ACC112 (cell line): Measurements from ENCODE around the gene RUSC1.

Experiments
- H2AFZ ChIP-seq: fragments of 200-600 bp; sonication (generic); one replicate; pipeline ENCODE4 v1.6.0; 2017; ENCODE audit warnings: antibody characterized with exemption, low read length; ENCODE audit not compliant: unreplicated experiment
- H3K27ac ChIP-seq: fragments of 200-600 bp; sonication (generic); 2 replicates; pipeline ENCODE4 v1.5.1; 2014; ENCODE audit warnings: low read depth, mild to moderate bottlenecking, antibody characterized with exemption, low read length, moderate library complexity
- H3K27me3 ChIP-seq: fragments of 200-600 bp; sonication (generic); 2 replicates; pipeline ENCODE4 v1.6.1; 2014; ENCODE audit warnings: mild to moderate bottlenecking, antibody characterized with exemption, low read length, moderate library complexity, mixed read lengths; ENCODE audit not compliant: insufficient read depth
- H3K36me3 ChIP-seq: fragments of 200-600 bp; sonication (generic); 2 replicates; pipeline ENCODE4 v1.6.1; 2016; ENCODE audit warnings: mild to moderate bottlenecking, antibody characterized with exemption, low read length, moderate library complexity, mixed read lengths; ENCODE audit not compliant: insufficient read depth
- H3K4me1 ChIP-seq: fragments of 200-600 bp; sonication (generic); one replicate; pipeline ENCODE4 v1.6.1; 2016; ENCODE audit warnings: low read length, mixed read lengths; ENCODE audit not compliant: insufficient read depth, unreplicated experiment, control insufficient read depth
- H3K4me3 ChIP-seq: fragments of 200-600 bp; sonication (generic); 2 replicates; pipeline ENCODE4 v1.5.1; 2014; ENCODE audit warnings: mild to moderate bottlenecking, low read depth, low read length
- H3K79me2 ChIP-seq: fragments of 200-600 bp; sonication (generic); one replicate; pipeline ENCODE4 v1.6.0; 2016; ENCODE audit warnings: low read length; ENCODE audit not compliant: control insufficient read depth, unreplicated experiment, insufficient read depth

RUSC1 gene

GRCh38 chr1:155320661-155321617 is at the start of gene RUSC1:
Gene RUSC1 (plus strand): TSS chr1:155320894. CDS start chr1:155321774, 880 bp downstream.
- H3K79me2 ChIP-seq: peaks cover 30% of the 10 kb centered on the region
- peaks cover 9% of the 10 kb centered on the region; the same call in 1 of the 2 replicates for H3K36me3 ChIP-seq
- H3K4me3 ChIP-seq: peak within 1 kb of the TSS; percentile 81
- no peak within 1 kb of the TSS for H2AFZ ChIP-seq
- peaks cover 24% of the 10 kb centered on the region for H3K4me1 ChIP-seq
- no peaks in the 10 kb centered on the region for H3K27me3 ChIP-seq
- H3K27ac ChIP-seq: no peak within 1 kb of the TSS

- Histone ChIP-seq H3K27ac (peak overlapping the region; percentile 79), H3K4me1 (peaks cover 8% of the 10 kb centered on the region), H3K79me2 (peaks cover 34% of the 10 kb centered on the region), H3K36me3 (peaks cover 20% of the 10 kb centered on the region), H2AFZ (peak overlapping the region; percentile 64), H3K27me3 (no peaks in the 10 kb centered on the region), H3K4me3 (peak overlapping the region; percentile 88)
Observed at GRCh38 chr1:155272466-155273342, 48.0 kb upstream of the RUSC1 start.

- H3K4me1 ChIP-seq: peaks cover 13% of the 10 kb centered on the region
- peak within 1 kb of the TSS; percentile 79 for H3K27ac ChIP-seq
- peak within 1 kb of the TSS; percentile 88 for H3K4me3 ChIP-seq
- H3K27me3 ChIP-seq: no peaks in the 10 kb centered on the region
- peaks cover 34% of the 10 kb centered on the region for H3K79me2 ChIP-seq
- H3K36me3 ChIP-seq: peaks cover 11% of the 10 kb centered on the region; the same call in 1 of the 2 replicates
- H2AFZ ChIP-seq: peak within 1 kb of the TSS; percentile 64
Observed at GRCh38 chr1:155273343-155274245, 47.1 kb upstream of the RUSC1 start, which contains the start of gene CLK2. Gene CLK2 (minus strand): TSS chr1:155273504. CDS start chr1:155270977, 2,527 bp downstream.

GRCh38 chr1:155277070-155277901 is 43.4 kb upstream of the RUSC1 start, which contains the start of gene HCN3:
Gene HCN3 (plus strand): TSS chr1:155277463. CDS start chr1:155277591, 128 bp downstream.
- Histone ChIP-seq H3K27me3 (no peaks in the 10 kb centered on the region), H3K36me3 (no peaks in the 10 kb centered on the region), H3K4me1 (peaks cover 13% of the 10 kb centered on the region), H2AFZ (peak within 1 kb of the TSS; percentile 88), H3K27ac (no peak within 1 kb of the TSS), H3K79me2 (peaks cover 7% of the 10 kb centered on the region), H3K4me3 (peak within 1 kb of the TSS; percentile 86)

GRCh38 chr1:155277902-155278688 is 42.6 kb upstream of the RUSC1 start:
- H2AFZ ChIP-seq: peak overlapping the region; percentile 88
- H3K4me3 ChIP-seq: peak overlapping the region; percentile 86
- H3K36me3 ChIP-seq: no peaks in the 10 kb centered on the region
- no peaks in the 10 kb centered on the region for H3K27me3 ChIP-seq
- no peak overlapping the region for H3K27ac ChIP-seq
- H3K4me1 ChIP-seq: peaks cover 13% of the 10 kb centered on the region
- no peaks in the 10 kb centered on the region for H3K79me2 ChIP-seq

- no peak overlapping the region for H3K27ac ChIP-seq
Observed at GRCh38 chr1:155278689-155279160, 42.0 kb upstream of the RUSC1 start.

GRCh38 chr1:155279268-155279667 is 41.4 kb upstream of the RUSC1 start:
- Histone ChIP-seq H3K4me3 (no peak overlapping the region), H3K27me3 (no peaks in the 10 kb centered on the region), H3K36me3 (no peaks in the 10 kb centered on the region), H2AFZ (no peak overlapping the region), H3K4me1 (peaks cover 9% of the 10 kb centered on the region), H3K79me2 (no peaks in the 10 kb centered on the region), H3K27ac (no peak overlapping the region)

More at GRCh38 chr1:155278689-155279160, 42.0 kb upstream of the RUSC1 start:
- H3K79me2 ChIP-seq: no peaks in the 10 kb centered on the region
- no peaks in the 10 kb centered on the region for H3K36me3 ChIP-seq
- no peaks in the 10 kb centered on the region for H3K27me3 ChIP-seq
- H3K4me3 ChIP-seq: no peak overlapping the region
- H3K4me1 ChIP-seq: peaks cover 12% of the 10 kb centered on the region
- H2AFZ ChIP-seq: no peak overlapping the region

- no peaks in the 10 kb centered on the region for H3K27me3 ChIP-seq
- H3K36me3 ChIP-seq: no peaks in the 10 kb centered on the region
- no peak overlapping the region for H2AFZ ChIP-seq
- no peak overlapping the region for H3K27ac ChIP-seq
- H3K4me1 ChIP-seq: peaks cover 5% of the 10 kb centered on the region
- no peak overlapping the region for H3K4me3 ChIP-seq
- no peaks in the 10 kb centered on the region for H3K79me2 ChIP-seq
Observed at GRCh38 chr1:155282488-155283091, 38.1 kb upstream of the RUSC1 start.
